Trophoblast cell (in vitro differentiated cells and primary cell): ENCODE results near the gene LILRA2.
"Not testable (repeated sequence)": the region's sequence is repeated elsewhere in the genome, so short reads cannot be mapped to it uniquely, and the experiment has no call there.

Experiments
- DNase-seq, 2 donors: peaks; one replicate each; pipeline ENCODE4 v3.0.0-alpha.2; 2016
- H2AFZ ChIP-seq: 2 replicates; pipeline ENCODE4 v1.6.1; 2013; ENCODE audit warnings: low read length, moderate library complexity, mild to moderate bottlenecking; ENCODE audit not compliant: insufficient read depth, poor library complexity
- H2AK5ac ChIP-seq: 2 replicates; pipeline ENCODE4 v1.6.1; 2013; ENCODE audit warnings: mild to moderate bottlenecking, low read length
- H2BK120ac ChIP-seq: 2 replicates; pipeline ENCODE4 v1.6.1; 2013; ENCODE audit warnings: low read length, mild to moderate bottlenecking, moderate library complexity; ENCODE audit not compliant: insufficient read depth, poor library complexity
- H2BK12ac ChIP-seq: 2 replicates; pipeline ENCODE4 v1.6.1; 2013; ENCODE audit warnings: mild to moderate bottlenecking, low read length, moderate library complexity
- H2BK5ac ChIP-seq: 2 replicates; pipeline ENCODE4 v1.6.1; 2013; ENCODE audit warnings: low read length, low read depth, moderate library complexity, mild to moderate bottlenecking; ENCODE audit not compliant: poor library complexity
- H3K14ac ChIP-seq: 2 replicates; pipeline ENCODE4 v1.6.1; 2013; ENCODE audit warnings: mild to moderate bottlenecking, low read length
- H3K18ac ChIP-seq: 2 replicates; pipeline ENCODE4 v1.6.1; 2013; ENCODE audit warnings: mild to moderate bottlenecking, low read length
- H3K23ac ChIP-seq: 2 replicates; pipeline ENCODE4 v1.6.1; 2013; ENCODE audit warnings: low read length
- H3K27ac ChIP-seq: 2 replicates; pipeline ENCODE4 v1.5.1; 2013; ENCODE audit warnings: low read depth, mild to moderate bottlenecking, inconsistent platforms, low read length, moderate library complexity
- H3K27me3 ChIP-seq: 2 replicates; pipeline ENCODE4 v1.6.1; 2013; ENCODE audit warnings: inconsistent platforms, mild to moderate bottlenecking, low read length, moderate library complexity; ENCODE audit not compliant: insufficient read depth
- H3K36me3 ChIP-seq, 2 experiments: 1 replicate in 1 of 2; 2 replicates in 1 of 2; pipeline ENCODE4 v1.6.1; 2013; ENCODE audit warnings: low read length in 2 of 2, mild to moderate bottlenecking in 2 of 2, moderate library complexity in 1 of 2; ENCODE audit not compliant: insufficient read depth in 2 of 2, control insufficient read depth in 1 of 2
- H3K4ac ChIP-seq: 2 replicates; pipeline ENCODE4 v1.6.1; 2013; ENCODE audit warnings: low read depth, mild to moderate bottlenecking, low read length, moderate library complexity
- H3K4me1 ChIP-seq, 2 experiments: 1 replicate in 1 of 2; 2 replicates in 1 of 2; pipeline ENCODE4 v1.6.1; 2013; ENCODE audit warnings: low read length in 2 of 2, mild to moderate bottlenecking in 2 of 2, moderate library complexity in 1 of 2; ENCODE audit not compliant: insufficient read depth in 2 of 2, control insufficient read depth in 1 of 2
- H3K4me2 ChIP-seq: 2 replicates; pipeline ENCODE4 v1.6.1; 2013; ENCODE audit warnings: inconsistent platforms, mild to moderate bottlenecking, low read length, moderate library complexity
- H3K4me3 ChIP-seq: 2 replicates; pipeline ENCODE4 v1.5.1; 2013; ENCODE audit warnings: mild to moderate bottlenecking, low read depth, low read length, inconsistent platforms
- H3K79me1 ChIP-seq: one replicate; pipeline ENCODE4 v1.6.1; 2013; ENCODE audit warnings: low read length
- H3K79me2 ChIP-seq: 2 replicates; pipeline ENCODE4 v1.6.1; 2013; ENCODE audit warnings: low read length, mild to moderate bottlenecking; ENCODE audit not compliant: control insufficient read depth, insufficient read depth, poor library complexity
- H3K9ac ChIP-seq: 2 replicates; pipeline ENCODE4 v1.6.1; 2013; ENCODE audit warnings: mild to moderate bottlenecking, low read length
- H3K9me3 ChIP-seq: 2 replicates; pipeline ENCODE4 v1.6.1; 2013; ENCODE audit warnings: low read depth, mild to moderate bottlenecking, control low read depth, inconsistent platforms, low read length; ENCODE audit not compliant: insufficient read depth
- H4K12ac ChIP-seq: 2 replicates; pipeline ENCODE4 v1.6.1; 2013; ENCODE audit warnings: low read depth, mild to moderate bottlenecking, low read length, moderate library complexity
- H4K8ac ChIP-seq: 2 replicates; pipeline ENCODE4 v1.6.1; 2013; ENCODE audit warnings: low read depth, mild to moderate bottlenecking, low read length, moderate library complexity
- H4K91ac ChIP-seq: one replicate; pipeline ENCODE4 v1.6.1; 2013; ENCODE audit warnings: low read depth, mild to moderate bottlenecking, low read length, moderate library complexity
- WGBS: extraction: QIAGEN DNeasy Blood & Tissue Kit; methylation state at CpG from one replicate; pipeline ENCODE4 v1.1.7; 2013; ENCODE audit warnings: missing lambda C conversion rate; ENCODE audit not compliant: insufficient read length, insufficient coverage; ENCODE audit errors: extremely low coverage; 5-methylcytosine and 5-hydroxymethylcytosine counted together

Gene LILRA2

GRCh38 chr19:54572696-54573311 is 786 bp upstream of the LILRA2 start:
- Histone ChIP-seq H3K27me3 (no peaks in the 10 kb centered on the region), H3K9me3 (peaks cover 55% of the 10 kb centered on the region), H4K12ac (no peak overlapping the region), H2AK5ac (no peak overlapping the region), H3K23ac (no peak overlapping the region), H3K27ac (no peak overlapping the region), H2BK5ac (no peak overlapping the region), H3K79me2 (no peaks in the 10 kb centered on the region), H3K4me3 (no peak overlapping the region), H3K14ac (no peak overlapping the region), H3K4me1 (no peaks in the 10 kb centered on the region), H4K8ac (no peak overlapping the region), H3K4me2 (no peak overlapping the region), H3K36me3 (no peaks in the 10 kb centered on the region), H3K79me1 (no peaks in the 10 kb centered on the region), H2BK120ac (no peak overlapping the region), H3K4ac (no peak overlapping the region), H3K18ac (no peak overlapping the region), H4K91ac (no peak overlapping the region), H3K9ac (no peak overlapping the region), H2AFZ (no peak overlapping the region), H2BK12ac (no peak overlapping the region)
- DNase-seq = peak in 1 of 2 donors; percentile 3
- WGBS = no CpG with 5 or more reads among the region's 9 CpGs

- no peak overlapping the region for H4K8ac ChIP-seq
- no peak overlapping the region for H4K91ac ChIP-seq
- no peak overlapping the region for H2AK5ac ChIP-seq
- H3K18ac ChIP-seq = no peak overlapping the region
- no peak overlapping the region for H2AFZ ChIP-seq
- H2BK12ac ChIP-seq = no peak overlapping the region
- H3K79me2 ChIP-seq = no peaks in the 10 kb centered on the region
- no peak overlapping the region for H3K4ac ChIP-seq
- WGBS = no CpG with 5 or more reads among the region's 4 CpGs
- H2BK120ac ChIP-seq = no peak overlapping the region
- no peak overlapping the region for H3K23ac ChIP-seq
- H3K9me3 ChIP-seq = peaks cover 55% of the 10 kb centered on the region
- H3K36me3 ChIP-seq = no peaks in the 10 kb centered on the region
- no peak overlapping the region for H3K27ac ChIP-seq
- H3K27me3 ChIP-seq = no peaks in the 10 kb centered on the region
- H3K4me3 ChIP-seq = no peak overlapping the region
- no peak overlapping the region for H2BK5ac ChIP-seq
- DNase-seq = no peak
- no peak overlapping the region for H3K9ac ChIP-seq
- H4K12ac ChIP-seq = no peak overlapping the region
- H3K14ac ChIP-seq = no peak overlapping the region
- H3K4me2 ChIP-seq = no peak overlapping the region
- no peaks in the 10 kb centered on the region for H3K4me1 ChIP-seq
- no peaks in the 10 kb centered on the region for H3K79me1 ChIP-seq
Measured at GRCh38 chr19:54574051-54574450, 461 bp downstream of the LILRA2 start.

- Histone ChIP-seq H4K8ac (no peak overlapping the region), H3K79me1 (no peaks in the 10 kb centered on the region), H3K9ac (no peak overlapping the region), H2BK120ac (no peak overlapping the region), H2AK5ac (no peak overlapping the region), H3K14ac (no peak overlapping the region), H4K91ac (no peak overlapping the region), H3K79me2 (no peaks in the 10 kb centered on the region), H3K4ac (no peak overlapping the region), H3K4me3 (no peak overlapping the region), H3K9me3 (peaks cover 55% of the 10 kb centered on the region), H3K27me3 (no peaks in the 10 kb centered on the region), H3K27ac (no peak overlapping the region), H3K23ac (no peak overlapping the region), H2BK5ac (no peak overlapping the region), H3K36me3 (no peaks in the 10 kb centered on the region), H4K12ac (no peak overlapping the region), H2AFZ (no peak overlapping the region), H2BK12ac (no peak overlapping the region), H3K4me2 (no peak overlapping the region), H3K18ac (no peak overlapping the region), H3K4me1 (no peaks in the 10 kb centered on the region)
- no peak for DNase-seq
- no CpG with 5 or more reads among the region's 12 CpGs for WGBS
Measured at GRCh38 chr19:54574527-54575056, 1.0 kb downstream of the LILRA2 start.

- not testable (repeated sequence) for DNase-seq, H3K9ac ChIP-seq, H2BK120ac ChIP-seq, H4K91ac ChIP-seq, H3K36me3 ChIP-seq, H3K14ac ChIP-seq, H2BK5ac ChIP-seq, H3K4me1 ChIP-seq, H4K12ac ChIP-seq, H3K79me2 ChIP-seq, H3K4me3 ChIP-seq, H3K4me2 ChIP-seq, H2BK12ac ChIP-seq, H2AFZ ChIP-seq, H3K27me3 ChIP-seq, H3K27ac ChIP-seq, H3K4ac ChIP-seq, H3K23ac ChIP-seq, H4K8ac ChIP-seq, H3K79me1 ChIP-seq, H3K18ac ChIP-seq, H2AK5ac ChIP-seq
- no CpG with 5 or more reads among the region's 9 CpGs for WGBS
- H3K9me3 ChIP-seq = peaks cover 54% of the 10 kb centered on the region
Measured at GRCh38 chr19:54575205-54575604, 1.6 kb downstream of the LILRA2 start.
